Middle frontal gyrus (tissue), 1 donor: ENCODE data around the gene KRT9.

Source experiments
- DNase-seq: peaks from one replicate; pipeline ENCODE4 v3.0.0-alpha.2; 2015; ENCODE audit warnings: low spot score; ENCODE audit errors: extremely low spot score

KRT9 gene

GRCh38 chr17:41531993-41532392, 39.9 kb downstream of the KRT9 start:
- DNase-seq: no peak

GRCh38 chr17:41530062-41531048, 41.5 kb downstream of the KRT9 start:
- no peak for DNase-seq

GRCh38 chr17:41529491-41529915, 42.4 kb downstream of the KRT9 start:
- DNase-seq: no peak

- no peak for DNase-seq
These were observed 42.9 kb downstream of the KRT9 start for GRCh38 chr17:41528959-41529353.

- DNase-seq: no peak
These were observed 44.5 kb downstream of the KRT9 start for GRCh38 chr17:41527063-41528023.

- DNase-seq: no peak
These were observed 47.6 kb downstream of the KRT9 start for GRCh38 chr17:41524261-41524660.

GRCh38 chr17:41523787-41524186, 48.1 kb downstream of the KRT9 start:
- DNase-seq: no peak

GRCh38 chr17:41523225-41523593, 48.6 kb downstream of the KRT9 start:
- DNase-seq: no peak

- no peak for DNase-seq
These were observed 49.3 kb downstream of the KRT9 start for GRCh38 chr17:41522301-41523224.

- DNase-seq: no peak
These were observed 50.1 kb downstream of the KRT9 start for GRCh38 chr17:41521574-41522261.

- no peak for DNase-seq
These were observed 50.9 kb downstream of the KRT9 start for GRCh38 chr17:41520821-41521521.

- no peak for DNase-seq
These were observed 52.2 kb downstream of the KRT9 start for GRCh38 chr17:41519501-41520224.

GRCh38 chr17:41518789-41519449, 52.9 kb downstream of the KRT9 start, which contains the start of gene KRT15:
TSS of gene KRT15 (minus strand) at chr17:41518890. CDS start at chr17:41518827, 63 bp downstream.
- no peak for DNase-seq

GRCh38 chr17:41518031-41518430, 53.8 kb downstream of the KRT9 start:
- DNase-seq: no peak

- DNase-seq: no peak
These were observed 55.0 kb downstream of the KRT9 start for GRCh38 chr17:41516830-41517283.

- DNase-seq: no peak
These were observed 55.6 kb downstream of the KRT9 start for GRCh38 chr17:41516147-41516829.
